GM19240 (cell line): ENCODE results near the gene C6orf89.
A peak's percentile ranks its signal among the peaks of the same experiment; 100 is the strongest.
"Not testable (repeated sequence)": the region's sequence is repeated elsewhere in the genome, so short reads cannot be mapped to it uniquely, and the experiment has no call there.

Source experiments
- DNase-seq: peaks from one replicate; pipeline ENCODE4 v3.0.0; 2011; ENCODE audit warnings: low spot score; ENCODE audit not compliant: insufficient read length

The C6orf89 gene

GRCh38 chr6:36945301-36945700 lies 59.5 kb downstream of the C6orf89 start:
- no peak for DNase-seq

- no peak for DNase-seq
These were observed 60.8 kb downstream of the C6orf89 start for GRCh38 chr6:36946526-36946925.

DNA sequence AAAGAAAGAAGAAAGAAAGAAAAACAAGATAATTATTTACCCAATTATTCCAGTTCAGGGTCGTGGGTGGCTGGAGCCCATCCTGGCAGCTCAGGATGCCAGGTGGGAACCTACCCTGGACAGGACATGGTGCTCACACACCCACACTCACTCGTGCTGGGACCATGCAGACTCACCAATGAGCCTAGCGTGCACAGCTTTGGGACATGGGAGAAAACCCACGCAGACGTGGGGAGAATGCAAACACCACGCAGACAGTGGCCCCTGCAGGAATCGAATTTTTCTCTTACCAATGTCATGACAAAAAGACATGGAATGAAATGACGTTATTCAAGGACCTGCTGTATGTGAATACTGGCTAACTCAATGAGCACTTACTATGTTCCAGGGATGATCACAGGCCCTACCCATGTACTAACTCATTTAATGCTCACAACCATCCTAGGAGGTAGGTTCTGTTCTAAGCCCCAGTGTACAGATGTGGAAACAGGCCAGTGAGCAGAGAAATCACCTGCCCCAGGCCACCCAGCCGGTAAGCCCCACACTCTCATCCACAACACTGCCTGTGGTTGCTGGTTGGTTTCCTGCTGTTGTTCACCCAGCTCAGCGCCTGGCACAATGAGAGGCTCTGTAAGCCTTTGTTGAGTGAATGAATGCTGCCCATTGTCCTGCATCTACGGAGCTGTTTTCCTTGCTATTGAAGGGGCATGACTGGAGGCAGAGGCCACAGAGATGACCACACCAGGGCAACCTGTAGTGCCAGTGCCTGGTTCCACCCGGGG lies 62.0 kb downstream of the C6orf89 start:
- no peak for DNase-seq

DNA sequence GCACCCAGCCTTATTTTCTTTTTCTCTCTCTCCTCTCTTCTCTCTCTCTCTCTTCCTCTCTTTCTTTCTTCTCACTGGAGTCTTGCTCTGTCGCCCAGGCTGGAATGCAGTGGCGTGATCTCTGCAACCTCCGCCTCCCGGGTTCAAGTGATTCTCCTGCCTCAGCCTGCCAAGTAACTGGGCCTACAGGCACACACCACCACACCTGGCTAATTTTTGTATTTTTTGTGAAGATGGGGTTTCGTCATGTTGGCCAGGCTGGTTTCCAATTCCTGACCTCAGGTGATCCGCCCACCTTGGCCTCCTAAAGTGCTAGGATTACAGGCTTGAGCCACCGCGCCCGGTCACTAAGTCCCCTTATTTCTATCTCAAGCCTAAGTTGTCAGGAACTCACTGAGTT lies 63.3 kb downstream of the C6orf89 start:
- not testable (repeated sequence) for DNase-seq

GRCh38 chr6:36949636-36950035 lies 63.9 kb downstream of the C6orf89 start:
- DNase-seq = no peak

DNA sequence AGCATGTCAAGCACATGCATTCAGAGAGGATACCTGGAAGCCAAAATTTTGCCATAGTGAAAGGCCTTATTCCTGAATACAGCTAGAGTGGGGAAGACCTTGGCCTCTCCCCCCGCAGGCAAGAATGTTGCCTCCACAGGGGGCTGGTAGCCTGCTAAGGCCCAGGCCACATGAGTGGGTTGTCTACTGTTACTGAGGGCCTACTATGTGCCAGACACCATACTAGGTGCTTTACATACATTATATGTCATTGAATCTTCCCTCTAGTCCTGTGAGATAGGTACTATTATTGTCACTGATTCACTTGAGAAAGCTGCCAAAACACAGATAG lies 68.1 kb downstream of the C6orf89 start:
- no peak for DNase-seq

GRCh38 chr6:36954262-36954931 lies 68.6 kb downstream of the C6orf89 start, which contains the start of gene PI16:
PI16 (plus strand) TSS chr6:36954738; CDS start chr6:36954761, 23 bp downstream.
- DNase-seq = no peak

GRCh38 chr6:36955136-36955535 lies 69.4 kb downstream of the C6orf89 start:
- DNase-seq = no peak

- no peak for DNase-seq
These were observed 70.1 kb downstream of the C6orf89 start for GRCh38 chr6:36955671-36956445.

DNA sequence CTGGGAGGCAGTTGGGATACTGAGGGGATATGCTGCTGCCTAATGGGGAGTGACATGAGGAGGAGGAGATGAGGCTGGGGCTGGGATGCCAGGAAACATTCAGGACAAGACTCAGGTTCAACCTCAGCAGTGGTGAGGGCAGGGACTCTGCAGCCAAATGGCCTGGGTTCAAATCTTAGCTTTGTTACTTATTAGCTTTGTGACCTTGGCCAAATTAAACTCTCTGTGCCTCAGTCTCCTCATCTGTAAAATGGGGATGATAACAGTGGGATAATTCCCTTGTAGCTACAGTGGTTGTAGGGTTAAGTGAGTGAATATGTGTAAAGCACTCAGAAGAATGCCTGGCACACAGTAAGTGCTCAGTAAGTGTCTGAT lies 70.7 kb downstream of the C6orf89 start:
- DNase-seq = no peak

- DNase-seq = no peak
These were observed 72.1 kb downstream of the C6orf89 start for GRCh38 chr6:36957773-36958271.

- DNase-seq = no peak
These were observed 73.2 kb downstream of the C6orf89 start for GRCh38 chr6:36958775-36959554.

GRCh38 chr6:36959555-36960250 lies 74.0 kb downstream of the C6orf89 start:
- no peak for DNase-seq

GRCh38 chr6:36961441-36962435 lies 76.0 kb downstream of the C6orf89 start:
- no peak for DNase-seq

DNA sequence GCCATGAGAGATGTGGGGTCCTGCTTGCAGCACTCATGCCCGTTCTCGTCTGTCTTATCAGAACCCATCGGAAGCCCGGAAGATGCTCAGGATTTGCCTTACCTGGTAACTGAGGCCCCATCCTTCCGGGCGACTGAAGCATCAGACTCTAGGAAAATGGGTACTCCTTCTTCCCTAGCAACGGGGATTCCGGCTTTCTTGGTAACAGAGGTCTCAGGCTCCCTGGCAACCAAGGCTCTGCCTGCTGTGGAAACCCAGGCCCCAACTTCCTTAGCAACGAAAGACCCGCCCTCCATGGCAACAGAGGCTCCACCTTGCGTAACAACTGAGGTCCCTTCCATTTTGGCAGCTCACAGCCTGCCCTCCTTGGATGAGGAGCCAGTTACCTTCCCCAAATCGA lies 77.1 kb downstream of the C6orf89 start:
- peak; percentile 67 for DNase-seq

- no peak for DNase-seq
These were observed 77.9 kb downstream of the C6orf89 start for GRCh38 chr6:36963451-36964290.

- DNase-seq = no peak
These were observed 78.6 kb downstream of the C6orf89 start for GRCh38 chr6:36964349-36964748.

GRCh38 chr6:36964908-36965307 lies 79.2 kb downstream of the C6orf89 start:
- no peak for DNase-seq

DNA sequence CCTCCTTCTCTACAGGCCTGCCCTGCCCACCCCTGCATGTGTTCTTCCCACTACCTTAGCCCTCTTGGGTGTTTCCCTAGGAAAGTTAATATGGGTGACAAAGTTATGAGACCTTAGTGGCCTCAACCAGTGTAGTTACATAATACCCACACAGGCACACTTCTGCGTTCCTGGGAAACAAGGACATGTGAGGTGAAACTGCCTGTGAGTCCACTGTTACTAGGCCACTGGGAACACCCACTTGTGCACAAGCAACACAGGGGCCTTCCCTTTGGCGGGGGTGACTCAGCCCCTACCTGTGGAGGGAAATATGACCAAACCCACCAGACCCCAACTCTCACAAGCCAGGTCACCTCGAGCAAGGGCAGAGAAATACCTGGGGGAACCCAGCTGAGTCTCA lies 81.5 kb downstream of the C6orf89 start:
- DNase-seq = no peak
